ENCODE results near the gene ZNF320. TPM values are rescaled to one million over a fixed set of nuclear protein-coding genes. Genes with fewer than 3 reads are reported as not detected.
"Not testable (repeated sequence)": the region's sequence is repeated elsewhere in the genome, so short reads cannot be mapped to it uniquely, and the experiment has no call there.

The ZNF320 gene
- total RNA-seq, 2 donors from 2014 or later: 3.1 to 5.2 TPM

- ATAC-seq: peak in 1 of 2 donors; percentile 59
- DNase-seq (ENCODE audit: low spot score in 2 of 2): no peak
- peaks cover 5 to 19% of the 10 kb centered on the region in 2 donors for H3K9me3 Mint-ChIP-seq
- peaks cover 29 to 65% of the 10 kb centered on the region in 2 donors for H3K36me3 Mint-ChIP-seq
- no peak overlapping the region for H3K27ac Mint-ChIP-seq
Observed at GRCh38 chr19:52935434-52935833, 38.0 kb upstream of the ZNF320 start.

GRCh38 chr19:52924641-52925040 is 27.2 kb upstream of the ZNF320 start:
- not testable (repeated sequence) for ATAC-seq; H3K27ac Mint-ChIP-seq; DNase-seq (ENCODE audit: low spot score in 2 of 2)
- peaks cover 23 to 54% of the 10 kb centered on the region in 2 donors for H3K36me3 Mint-ChIP-seq
- peaks cover 0 to 23% of the 10 kb centered on the region in 2 donors for H3K9me3 Mint-ChIP-seq

GRCh38 chr19:52923778-52924593 is 26.6 kb upstream of the ZNF320 start:
- ATAC-seq (peak; percentile 1 to 7), DNase-seq (ENCODE audit: low spot score in 2 of 2) (no peak)
- peak overlapping the region in 1 of 2 donors; percentile 91 for H3K27ac Mint-ChIP-seq
- H3K9me3 Mint-ChIP-seq: peaks cover 0 to 19% of the 10 kb centered on the region in 2 donors
- peaks cover 18 to 48% of the 10 kb centered on the region in 2 donors for H3K36me3 Mint-ChIP-seq

GRCh38 chr19:52922841-52923777 is 25.7 kb upstream of the ZNF320 start, which contains the start of gene ZNF888:
Gene ZNF888 (minus strand): TSS chr19:52923428. CDS start chr19:52917873, 5,555 bp downstream.
- DNase-seq (ENCODE audit: low spot score in 2 of 2) (peak; percentile 77 to 87), ATAC-seq (peak; percentile 99)
- Mint-ChIP-seq H3K9me3 (peaks cover 0 to 17% of the 10 kb centered on the region in 2 donors), H3K36me3 (peaks cover 13 to 41% of the 10 kb centered on the region in 2 donors), H3K27ac (peak within 1 kb of the TSS; percentile 91)

GRCh38 chr19:52917531-52917930 is 20.1 kb upstream of the ZNF320 start:
- ATAC-seq (no peak), DNase-seq (ENCODE audit: low spot score in 2 of 2) (no peak)
- Mint-ChIP-seq H3K9me3 (peaks cover 0 to 10% of the 10 kb centered on the region in 2 donors), H3K27ac (no peak overlapping the region), H3K36me3 (peaks cover 39 to 68% of the 10 kb centered on the region in 2 donors)

- peaks cover 62 to 76% of the 10 kb centered on the region in 2 donors for H3K36me3 Mint-ChIP-seq
- H3K27ac Mint-ChIP-seq: no peak overlapping the region
- no peak for ATAC-seq
- peaks cover 19 to 32% of the 10 kb centered on the region in 2 donors for H3K9me3 Mint-ChIP-seq
- DNase-seq (ENCODE audit: low spot score in 2 of 2): no peak
Observed at GRCh38 chr19:52910648-52911047, 13.2 kb upstream of the ZNF320 start.

GRCh38 chr19:52904052-52904780 is 6.8 kb upstream of the ZNF320 start:
- peaks cover 36 to 45% of the 10 kb centered on the region in 2 donors for H3K36me3 Mint-ChIP-seq
- not testable (repeated sequence) for DNase-seq (ENCODE audit: low spot score in 2 of 2); H3K27ac Mint-ChIP-seq; ATAC-seq
- peaks cover 23 to 32% of the 10 kb centered on the region in 2 donors for H3K9me3 Mint-ChIP-seq

GRCh38 chr19:52901842-52902241 is 4.4 kb upstream of the ZNF320 start:
- H3K36me3 Mint-ChIP-seq: peaks cover 28 to 52% of the 10 kb centered on the region in 2 donors
- no peak for DNase-seq (ENCODE audit: low spot score in 2 of 2)
- no peak for ATAC-seq
- no peak overlapping the region for H3K27ac Mint-ChIP-seq
- peaks cover 23 to 29% of the 10 kb centered on the region in 2 donors for H3K9me3 Mint-ChIP-seq

- DNase-seq (ENCODE audit: low spot score in 2 of 2); H3K27ac Mint-ChIP-seq; ATAC-seq: not testable (repeated sequence)
- Mint-ChIP-seq H3K9me3 (peaks cover 7 to 22% of the 10 kb centered on the region in 2 donors), H3K36me3 (peaks cover 9 to 45% of the 10 kb centered on the region in 2 donors)
Observed at GRCh38 chr19:52898596-52898995, 1.2 kb upstream of the ZNF320 start.

- peaks cover 7 to 44% of the 10 kb centered on the region in 2 donors for H3K36me3 Mint-ChIP-seq
- H3K9me3 Mint-ChIP-seq: peaks cover 7 to 24% of the 10 kb centered on the region in 2 donors
- DNase-seq (ENCODE audit: low spot score in 2 of 2) (no peak), ATAC-seq (no peak)
- peak overlapping the region in 1 of 2 donors; percentile 93 for H3K27ac Mint-ChIP-seq
Observed at GRCh38 chr19:52898101-52898500, 666 bp upstream of the ZNF320 start.

GRCh38 chr19:52896431-52897137 is 851 bp downstream of the ZNF320 start:
- DNase-seq (ENCODE audit: low spot score in 2 of 2) (peak in 1 of 2 donors; percentile 2), ATAC-seq (peak in 1 of 2 donors; percentile 25)
- peaks cover 7 to 29% of the 10 kb centered on the region in 2 donors for H3K9me3 Mint-ChIP-seq
- peaks cover 13 to 59% of the 10 kb centered on the region in 2 donors for H3K36me3 Mint-ChIP-seq
- peak overlapping the region in 1 of 2 donors; percentile 93 for H3K27ac Mint-ChIP-seq

- ATAC-seq (no peak), DNase-seq (ENCODE audit: low spot score in 2 of 2) (no peak)
- Mint-ChIP-seq H3K36me3 (peaks cover 35 to 79% of the 10 kb centered on the region in 2 donors), H3K9me3 (peaks cover 5 to 40% of the 10 kb centered on the region in 2 donors), H3K27ac (peak overlapping the region in 1 of 2 donors; percentile 19)
Observed at GRCh38 chr19:52891336-52891735, 6.1 kb downstream of the ZNF320 start.

GRCh38 chr19:52889931-52890330 is 7.5 kb downstream of the ZNF320 start:
- no peak for ATAC-seq

GRCh38 chr19:52889076-52889475 is 8.4 kb downstream of the ZNF320 start:
- H3K27ac Mint-ChIP-seq: no peak overlapping the region
- peaks cover 50 to 82% of the 10 kb centered on the region in 2 donors for H3K36me3 Mint-ChIP-seq
- no peak for DNase-seq (ENCODE audit: low spot score in 2 of 2)
- no peak for ATAC-seq
- H3K9me3 Mint-ChIP-seq: peaks cover 12 to 36% of the 10 kb centered on the region in 2 donors

More at GRCh38 chr19:52889931-52890330, 7.5 kb downstream of the ZNF320 start:
- Mint-ChIP-seq H3K36me3 (peaks cover 41 to 80% of the 10 kb centered on the region in 2 donors), H3K9me3 (peaks cover 6 to 38% of the 10 kb centered on the region in 2 donors), H3K27ac (no peak overlapping the region)
- no peak for DNase-seq (ENCODE audit: low spot score in 2 of 2)

GRCh38 chr19:52880895-52881389 is 16.5 kb downstream of the ZNF320 start:
- H3K9me3 Mint-ChIP-seq: peaks cover 42 to 51% of the 10 kb centered on the region in 2 donors
- no peak for ATAC-seq
- no peak for DNase-seq (ENCODE audit: low spot score in 2 of 2)
- H3K27ac Mint-ChIP-seq: no peak overlapping the region
- H3K36me3 Mint-ChIP-seq: peaks cover 78 to 80% of the 10 kb centered on the region in 2 donors

Measured in activated naive CD4-positive, alpha-beta T cell treated with anti-CD3 and anti-CD28 coated beads, Interleukin-2, amount 50 U/mL, for 72 hours (primary cell).